ENCODE results near the gene E2F4. TPM values are rescaled to one million over a fixed set of nuclear protein-coding genes. Genes with fewer than 3 reads are reported as not detected.

Gene E2F4
- total and polyA plus RNA-seq, 2 of the 13 experiments (the other 11 are each of a cell fraction or from before 2014, with no cell fraction given) = 84.8 to 91.2 TPM

- peak; percentile 81; the same call in 1 of the 2 replicates for TF ChIP-seq ZNF766 (CRISPR knock-in tag; IDR thresholded peaks at IDR 0.05; ENCODE audit: borderline replicate concordance)
- no peak; the same call in 1 of the 2 replicates for TF ChIP-seq ZBTB43 (CRISPR knock-in tag; conservative IDR thresholded peaks at IDR 0.05)
- no peak; the same call in 1 of the 2 replicates for TF ChIP-seq ZHX1 (CRISPR knock-in tag; IDR thresholded peaks at IDR 0.05; ENCODE audit: low read depth)
- TF ChIP-seq, protein P1, sequence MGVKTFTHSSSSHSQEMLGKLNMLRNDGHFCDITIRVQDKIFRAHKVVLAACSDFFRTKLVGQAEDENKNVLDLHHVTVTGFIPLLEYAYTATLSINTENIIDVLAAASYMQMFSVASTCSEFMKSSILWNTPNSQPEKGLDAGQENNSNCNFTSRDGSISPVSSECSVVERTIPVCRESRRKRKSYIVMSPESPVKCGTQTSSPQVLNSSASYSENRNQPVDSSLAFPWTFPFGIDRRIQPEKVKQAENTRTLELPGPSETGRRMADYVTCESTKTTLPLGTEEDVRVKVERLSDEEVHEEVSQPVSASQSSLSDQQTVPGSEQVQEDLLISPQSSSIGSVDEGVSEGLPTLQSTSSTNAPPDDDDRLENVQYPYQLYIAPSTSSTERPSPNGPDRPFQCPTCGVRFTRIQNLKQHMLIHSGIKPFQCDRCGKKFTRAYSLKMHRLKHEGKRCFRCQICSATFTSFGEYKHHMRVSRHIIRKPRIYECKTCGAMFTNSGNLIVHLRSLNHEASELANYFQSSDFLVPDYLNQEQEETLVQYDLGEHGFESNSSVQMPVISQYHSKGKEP (CRISPR knock-in tag; IDR thresholded peaks at IDR 0.05) = no peak
- TF ChIP-seq SRY (CRISPR knock-in tag; IDR thresholded peaks at IDR 0.05) = peak; percentile 97
- TF ChIP-seq PAWR (CRISPR knock-in tag; IDR thresholded peaks at IDR 0.05; ENCODE audit: borderline replicate concordance) = no peak
- TF ChIP-seq, protein P2, sequence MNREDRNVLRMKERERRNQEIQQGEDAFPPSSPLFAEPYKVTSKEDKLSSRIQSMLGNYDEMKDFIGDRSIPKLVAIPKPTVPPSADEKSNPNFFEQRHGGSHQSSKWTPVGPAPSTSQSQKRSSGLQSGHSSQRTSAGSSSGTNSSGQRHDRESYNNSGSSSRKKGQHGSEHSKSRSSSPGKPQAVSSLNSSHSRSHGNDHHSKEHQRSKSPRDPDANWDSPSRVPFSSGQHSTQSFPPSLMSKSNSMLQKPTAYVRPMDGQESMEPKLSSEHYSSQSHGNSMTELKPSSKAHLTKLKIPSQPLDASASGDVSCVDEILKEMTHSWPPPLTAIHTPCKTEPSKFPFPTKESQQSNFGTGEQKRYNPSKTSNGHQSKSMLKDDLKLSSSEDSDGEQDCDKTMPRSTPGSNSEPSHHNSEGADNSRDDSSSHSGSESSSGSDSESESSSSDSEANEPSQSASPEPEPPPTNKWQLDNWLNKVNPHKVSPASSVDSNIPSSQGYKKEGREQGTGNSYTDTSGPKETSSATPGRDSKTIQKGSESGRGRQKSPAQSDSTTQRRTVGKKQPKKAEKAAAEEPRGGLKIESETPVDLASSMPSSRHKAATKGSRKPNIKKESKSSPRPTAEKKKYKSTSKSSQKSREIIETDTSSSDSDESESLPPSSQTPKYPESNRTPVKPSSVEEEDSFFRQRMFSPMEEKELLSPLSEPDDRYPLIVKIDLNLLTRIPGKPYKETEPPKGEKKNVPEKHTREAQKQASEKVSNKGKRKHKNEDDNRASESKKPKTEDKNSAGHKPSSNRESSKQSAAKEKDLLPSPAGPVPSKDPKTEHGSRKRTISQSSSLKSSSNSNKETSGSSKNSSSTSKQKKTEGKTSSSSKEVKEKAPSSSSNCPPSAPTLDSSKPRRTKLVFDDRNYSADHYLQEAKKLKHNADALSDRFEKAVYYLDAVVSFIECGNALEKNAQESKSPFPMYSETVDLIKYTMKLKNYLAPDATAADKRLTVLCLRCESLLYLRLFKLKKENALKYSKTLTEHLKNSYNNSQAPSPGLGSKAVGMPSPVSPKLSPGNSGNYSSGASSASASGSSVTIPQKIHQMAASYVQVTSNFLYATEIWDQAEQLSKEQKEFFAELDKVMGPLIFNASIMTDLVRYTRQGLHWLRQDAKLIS (CRISPR knock-in tag; IDR thresholded peaks at IDR 0.05) = no peak
- TF ChIP-seq ZNF510 (CRISPR knock-in tag; IDR thresholded peaks at IDR 0.05; ENCODE audit: low read depth) = peak; percentile 84; the same call in 1 of the 2 replicates
- TF ChIP-seq FOXA3 (CRISPR knock-in tag; IDR thresholded peaks at IDR 0.05) = peak; percentile 72
- no peak; the same call in 1 of the 2 replicates for TF ChIP-seq ZNF446 (CRISPR knock-in tag; IDR thresholded peaks at IDR 0.05)
- no peak for TF ChIP-seq SOX6 (IDR thresholded peaks at IDR 0.05)
- TF ChIP-seq SOX6 (CRISPR knock-in tag; IDR thresholded peaks at IDR 0.05) = peak; percentile 74
- no peak for TF ChIP-seq XBP1 (CRISPR knock-in tag; IDR thresholded peaks at IDR 0.05)
- TF ChIP-seq ZNF747 (CRISPR knock-in tag; IDR thresholded peaks at IDR 0.05; ENCODE audit: borderline replicate concordance) = peak; percentile 79; the same call in 1 of the 2 replicates
- TF ChIP-seq ZNF652 (CRISPR knock-in tag; IDR thresholded peaks at IDR 0.05; ENCODE audit: borderline replicate concordance, low read depth) = peak; percentile 47; the same call in 1 of the 2 replicates
- TF ChIP-seq, protein P3, sequence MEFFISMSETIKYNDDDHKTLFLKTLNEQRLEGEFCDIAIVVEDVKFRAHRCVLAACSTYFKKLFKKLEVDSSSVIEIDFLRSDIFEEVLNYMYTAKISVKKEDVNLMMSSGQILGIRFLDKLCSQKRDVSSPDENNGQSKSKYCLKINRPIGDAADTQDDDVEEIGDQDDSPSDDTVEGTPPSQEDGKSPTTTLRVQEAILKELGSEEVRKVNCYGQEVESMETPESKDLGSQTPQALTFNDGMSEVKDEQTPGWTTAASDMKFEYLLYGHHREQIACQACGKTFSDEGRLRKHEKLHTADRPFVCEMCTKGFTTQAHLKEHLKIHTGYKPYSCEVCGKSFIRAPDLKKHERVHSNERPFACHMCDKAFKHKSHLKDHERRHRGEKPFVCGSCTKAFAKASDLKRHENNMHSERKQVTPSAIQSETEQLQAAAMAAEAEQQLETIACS (CRISPR knock-in tag; IDR thresholded peaks at IDR 0.05) = peak; percentile 44; the same call in 1 of the 2 replicates
- peak; percentile 80; the same call in 1 of the 2 replicates for TF ChIP-seq EEA1 (CRISPR knock-in tag; IDR thresholded peaks at IDR 0.05; ENCODE audit: borderline replicate concordance)
These were observed 17.9 kb upstream of the E2F4 start (continued) for GRCh38 chr16:67173808-67174705.
